OCI-LY1 (cell line): ENCODE measurements around the gene PKNOX2.

ENCODE experiments used
- CTCF ChIP-seq: fragments of 200-600 bp; sonication (generic), shearing (Covaris generic); IDR thresholded peaks from 2 replicates; pipeline ENCODE4 v1.5.1; 2017; ENCODE audit warnings: mild to moderate bottlenecking, antibody characterized with exemption, low read length, moderate library complexity, mixed read lengths
- EZH2 ChIP-seq: fragments of 200-600 bp; sonication (generic), shearing (Covaris generic); IDR thresholded peaks from 2 replicates; pipeline ENCODE4 v1.8.0; 2017; ENCODE audit warnings: borderline replicate concordance, mixed run types, mild to moderate bottlenecking, antibody characterized with exemption, low read length, moderate library complexity, mixed read lengths

DNA sequence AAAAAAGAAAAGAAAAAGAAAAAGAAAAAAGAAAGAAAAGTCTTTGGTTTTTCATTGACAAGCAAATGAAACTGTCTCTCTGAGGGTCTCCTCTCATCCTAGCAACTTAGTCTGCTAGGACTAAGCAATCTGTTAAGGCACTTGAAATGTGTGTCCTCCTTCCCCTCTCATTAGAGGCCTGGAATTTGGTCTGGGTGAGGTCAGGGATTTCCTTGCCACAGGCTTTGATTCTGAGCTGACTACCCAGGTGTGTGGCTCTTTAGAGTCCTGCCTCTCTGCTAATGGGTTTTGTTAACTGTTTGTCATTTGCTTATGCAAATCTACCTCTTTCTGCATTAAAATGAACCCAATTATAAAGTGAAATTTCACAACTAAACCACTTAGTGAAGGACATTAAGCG lies 18.3 kb upstream of the PKNOX2 start:
- no peak for TF ChIP-seq EZH2
- no peak for TF ChIP-seq CTCF
